Measurements from ENCODE around the gene GTF2H1. TPM values are rescaled to one million over a fixed set of nuclear protein-coding genes. Genes with fewer than 3 reads are reported as not detected.

The GTF2H1 gene
- total RNA-seq, 4 donors from 2014 or later = 38.7 to 62.2 (median 53.4) TPM

GRCh38 chr11:18324381-18324780, 2.0 kb downstream of the GTF2H1 start:
- peak overlapping the region in 1 of 4 donors; percentile 99 for H3K27ac ChIP-seq
- H3K4me1 ChIP-seq = peaks cover 0 to 58% (median 33%) of the 10 kb centered on the region in 4 donors
- TF ChIP-seq POLR2A (IDR thresholded peaks at IDR 0.05) = no peak
- no peak for TF ChIP-seq EP300 (IDR thresholded peaks at IDR 0.05)
- TF ChIP-seq CTCF (IDR thresholded peaks at IDR 0.05) = no peak
- DNase-seq (ENCODE audit: low spot score in 2 of 2) = no peak
- 40 to 43% methylated on average over 1 of the region's 1 CpG for WGBS, 2 donors
- no peaks in the 10 kb centered on the region for H3K27me3 ChIP-seq
- no peak overlapping the region for H3K4me3 ChIP-seq
- no peaks in the 10 kb centered on the region for H3K9me3 ChIP-seq
- H3K36me3 ChIP-seq = peaks cover 0 to 35% (median 0%) of the 10 kb centered on the region in 3 donors

GRCh38 chr11:18329196-18329870, 7.0 kb downstream of the GTF2H1 start:
- TF ChIP-seq POLR2A (IDR thresholded peaks at IDR 0.05) (no peak), EP300 (IDR thresholded peaks at IDR 0.05) (no peak), CTCF (IDR thresholded peaks at IDR 0.05) (no peak)
- H3K36me3 ChIP-seq = peaks cover 0 to 71% (median 8%) of the 10 kb centered on the region in 3 donors
- no peak overlapping the region for H3K4me3 ChIP-seq
- WGBS, 2 donors = 80 to 81% methylated on average over 5 of the region's 5 CpGs
- no peak overlapping the region for H3K27ac ChIP-seq
- H3K9me3 ChIP-seq = no peaks in the 10 kb centered on the region
- no peaks in the 10 kb centered on the region for H3K27me3 ChIP-seq
- DNase-seq (ENCODE audit: low spot score in 2 of 2) = no peak
- peaks cover 0 to 26% (median 6%) of the 10 kb centered on the region in 4 donors for H3K4me1 ChIP-seq

- no peaks in the 10 kb centered on the region for H3K9me3 ChIP-seq
- TF ChIP-seq EP300 (IDR thresholded peaks at IDR 0.05) (no peak), POLR2A (IDR thresholded peaks at IDR 0.05) (no peak), CTCF (IDR thresholded peaks at IDR 0.05) (no peak)
- no peaks in the 10 kb centered on the region for H3K27me3 ChIP-seq
- 94 to 95% methylated on average over 6 of the region's 6 CpGs for WGBS, 2 donors
- H3K27ac ChIP-seq = no peak overlapping the region
- peaks cover 0 to 10% (median 0%) of the 10 kb centered on the region in 4 donors for H3K4me1 ChIP-seq
- peaks cover 0 to 76% (median 9%) of the 10 kb centered on the region in 3 donors for H3K36me3 ChIP-seq
- DNase-seq (ENCODE audit: low spot score in 2 of 2) = no peak
- no peak overlapping the region for H3K4me3 ChIP-seq
These were observed 8.6 kb downstream of the GTF2H1 start for GRCh38 chr11:18330921-18331320.

GRCh38 chr11:18332302-18332701, 9.9 kb downstream of the GTF2H1 start:
- H3K36me3 ChIP-seq = peaks cover 0 to 78% (median 9%) of the 10 kb centered on the region in 3 donors
- DNase-seq (ENCODE audit: low spot score in 2 of 2) = no peak
- H3K4me1 ChIP-seq = peaks cover 0 to 10% (median 0%) of the 10 kb centered on the region in 4 donors
- no peak overlapping the region for H3K4me3 ChIP-seq
- H3K27ac ChIP-seq = no peak overlapping the region
- TF ChIP-seq CTCF (IDR thresholded peaks at IDR 0.05) = no peak
- no peak for TF ChIP-seq EP300 (IDR thresholded peaks at IDR 0.05)
- TF ChIP-seq POLR2A (IDR thresholded peaks at IDR 0.05) = no peak
- 79 to 80% methylated on average over 1 of the region's 1 CpG for WGBS, 2 donors
- H3K9me3 ChIP-seq = no peaks in the 10 kb centered on the region
- no peaks in the 10 kb centered on the region for H3K27me3 ChIP-seq

GRCh38 chr11:18332891-18333290, 10.5 kb downstream of the GTF2H1 start:
- Histone ChIP-seq H3K4me3 (no peak overlapping the region), H3K27ac (no peak overlapping the region), H3K4me1 (peaks cover 0 to 10% (median 0%) of the 10 kb centered on the region in 4 donors), H3K27me3 (no peaks in the 10 kb centered on the region), H3K9me3 (no peaks in the 10 kb centered on the region), H3K36me3 (peaks cover 0 to 78% (median 9%) of the 10 kb centered on the region in 3 donors)
- 95 to 96% methylated on average over 3 of the region's 3 CpGs for WGBS, 2 donors
- TF ChIP-seq CTCF (IDR thresholded peaks at IDR 0.05) (no peak), POLR2A (IDR thresholded peaks at IDR 0.05) (no peak), EP300 (IDR thresholded peaks at IDR 0.05) (no peak)
- DNase-seq (ENCODE audit: low spot score in 2 of 2) = no peak
